H1 (cell line): ENCODE measurements around the gene PDIA5. TPM values are rescaled to one million over a fixed set of nuclear protein-coding genes. Genes with fewer than 3 reads are reported as not detected.

Experiments
- CTCF ChIA-PET: fragments of 300-600 bp; sonication (Branson Sonifier 250); formaldehyde crosslinking; loops from one replicate; lab custom pipeline; 2021; ENCODE audit not compliant: partially characterized antibody; lab: Charles Lee
- POLR2A ChIA-PET: fragments of 300-600 bp; sonication (Branson Sonifier 250); formaldehyde crosslinking; loops from one replicate; lab custom pipeline; 2021; ENCODE audit warnings: inconsistent platforms; ENCODE audit not compliant: partially characterized antibody; lab: Charles Lee
- DNase-seq, 2 experiments: peaks; one replicate each; pipeline versions ENCODE4 v3.0.0 to v3.0.0-alpha.2; 2010 to 2022; ENCODE audit warnings: low spot score in 2 of 2, low read depth in 1 of 2, mixed read lengths in 1 of 2
- FAIRE-seq: peaks from 2 replicates; lab custom pipeline; 2011; peaks lifted over from hg19 to GRCh38; lab: Jason Lieb, UNC
- H2AFZ ChIP-seq: 2 replicates; pipeline ENCODE4 v1.8.1; 2012; ENCODE audit warnings: low read length, inconsistent platforms
- H2AK5ac ChIP-seq: 2 replicates; pipeline ENCODE4 v1.6.1; 2013; ENCODE audit warnings: low read depth, low read length
- H2BK120ac ChIP-seq: replicated peaks from 2 replicates; pipeline ENCODE3; 2013; ENCODE audit warnings: low read depth, low read length, inconsistent platforms
- H2BK12ac ChIP-seq: 2 replicates; pipeline ENCODE4 v1.6.1; 2013; ENCODE audit warnings: low read depth, low read length
- H2BK15ac ChIP-seq: 2 replicates; pipeline ENCODE4 v1.6.1; 2013; ENCODE audit warnings: low read length
- H2BK20ac ChIP-seq: 2 replicates; pipeline ENCODE4 v1.6.1; 2013; ENCODE audit warnings: low read length
- H2BK5ac ChIP-seq: 2 replicates; pipeline ENCODE4 v1.6.1; 2013; ENCODE audit warnings: low read depth, low read length
- H3K14ac ChIP-seq: 2 replicates; pipeline ENCODE4 v1.6.1; 2013; ENCODE audit warnings: inconsistent platforms; ENCODE audit not compliant: insufficient read length
- H3K18ac ChIP-seq: 2 replicates; pipeline ENCODE4 v1.6.1; 2013; ENCODE audit warnings: low read length; ENCODE audit errors: extremely low read depth
- H3K23ac ChIP-seq: 2 replicates; pipeline ENCODE4 v1.6.1; 2013; ENCODE audit warnings: inconsistent platforms; ENCODE audit not compliant: insufficient read length
- H3K23me2 ChIP-seq: 2 replicates; pipeline ENCODE4 v1.6.1; 2013; ENCODE audit warnings: low read depth, low read length
- H3K27ac ChIP-seq: 2 replicates; pipeline ENCODE4 v1.6.1; 2011; ENCODE audit warnings: low read depth, low read length, inconsistent platforms
- H3K27me3 ChIP-seq, 4 experiments: replicated peaks in 1 of 4; 1 replicate in 1 of 4; 2 replicates in 3 of 4; pipeline versions ENCODE4 v1.6.1 to v1.8.1; 2011 to 2013; ENCODE audit warnings: low read length in 3 of 4, mild to moderate bottlenecking in 3 of 4, inconsistent platforms in 2 of 4, mixed read lengths in 2 of 4, moderate library complexity in 1 of 4; ENCODE audit not compliant: control insufficient read depth in 3 of 4, insufficient read depth in 3 of 4; ENCODE audit errors: extremely low read depth in 1 of 4
- H3K36me3 ChIP-seq, 4 experiments: 2 replicates each; pipeline versions ENCODE4 v1.6.1 to v1.8.1; 2011 to 2013; ENCODE audit warnings: mild to moderate bottlenecking in 4 of 4, low read length in 3 of 4, moderate library complexity in 2 of 4, control low read depth in 1 of 4, inconsistent platforms in 1 of 4; ENCODE audit not compliant: insufficient read depth in 4 of 4, control insufficient read depth in 2 of 4
- H3K4ac ChIP-seq: replicated peaks from 2 replicates; pipeline ENCODE3; 2013; ENCODE audit warnings: low read length, low read depth, mixed read lengths, inconsistent platforms; ENCODE audit not compliant: insufficient read length
- H3K4me1 ChIP-seq, 4 experiments: replicated peaks in 1 of 4; 1 replicate in 1 of 4; 2 replicates in 3 of 4; pipeline versions ENCODE4 v1.6.1 to v1.8.1; 2011 to 2013; ENCODE audit warnings: low read length in 3 of 4, inconsistent platforms in 2 of 4, mixed read lengths in 1 of 4; ENCODE audit not compliant: insufficient read depth in 4 of 4, control insufficient read depth in 3 of 4
- H3K4me2 ChIP-seq, 2 experiments: 2 replicates each; pipeline versions ENCODE4 v1.6.1 to v1.8.1; 2011 to 2013; ENCODE audit warnings: low read depth in 2 of 2, low read length in 2 of 2, control low read depth in 1 of 2, inconsistent platforms in 1 of 2, mild to moderate bottlenecking in 1 of 2; ENCODE audit not compliant: insufficient read depth in 1 of 2
- H3K4me3 ChIP-seq, 4 experiments: fragments of 200-600, 300-600 bp in 1 of 4; sonication (generic), shearing (Covaris generic), sonication (Bioruptor Twin) in 1 of 4; 2 replicates each; pipeline versions ENCODE4 v1.5.1 to v1.8.1; 2011 to 2016; ENCODE audit warnings: low read length in 4 of 4, low read depth in 3 of 4, control low read depth in 2 of 4, inconsistent platforms in 2 of 4, mild to moderate bottlenecking in 2 of 4, mixed read lengths in 1 of 4, moderate library complexity in 1 of 4; ENCODE audit not compliant: insufficient read depth in 2 of 4; ENCODE audit errors: extremely low read depth in 1 of 4
- H3K56ac ChIP-seq: replicated peaks from 2 replicates; pipeline ENCODE3; 2013; ENCODE audit warnings: low read depth, mild to moderate bottlenecking, mixed read lengths, low read length, inconsistent platforms; ENCODE audit not compliant: insufficient read length
- H3K79me1 ChIP-seq: 2 replicates; pipeline ENCODE4 v1.6.1; 2013; ENCODE audit warnings: low read depth, low read length, control low read depth
- H3K79me2 ChIP-seq, 2 experiments: 2 replicates each; pipeline versions ENCODE4 v1.6.1 to v1.8.1; 2012 to 2013; ENCODE audit warnings: low read length in 2 of 2, mild to moderate bottlenecking in 2 of 2, inconsistent platforms in 1 of 2; ENCODE audit not compliant: insufficient read depth in 2 of 2, control insufficient read depth in 1 of 2
- H3K9ac ChIP-seq, 4 experiments: replicated peaks in 1 of 4; 1 replicate in 1 of 4; 2 replicates in 3 of 4; pipeline versions ENCODE4 v1.6.1 to v1.8.1; 2011 to 2013; ENCODE audit warnings: low read depth in 3 of 4, low read length in 3 of 4, control low read depth in 2 of 4, mild to moderate bottlenecking in 2 of 4, moderate library complexity in 2 of 4, inconsistent platforms in 1 of 4; ENCODE audit errors: extremely low read depth in 1 of 4
- H3K9me3 ChIP-seq, 2 experiments: 2 replicates each; pipeline versions ENCODE4 v1.6.1 to v1.8.1; 2012 to 2013; ENCODE audit warnings: mild to moderate bottlenecking in 2 of 2, moderate library complexity in 2 of 2, control low read depth in 1 of 2, inconsistent platforms in 1 of 2, low read depth in 1 of 2, low read length in 1 of 2, mixed read lengths in 1 of 2; ENCODE audit not compliant: insufficient read depth in 2 of 2
- H4K20me1 ChIP-seq, 2 experiments: replicated peaks in 1 of 2; 2 replicates each; pipeline versions ENCODE3 to v1.8.1; 2011 to 2013; ENCODE audit warnings: inconsistent platforms in 2 of 2, low read length in 2 of 2, mild to moderate bottlenecking in 1 of 2; ENCODE audit not compliant: insufficient read depth in 2 of 2, control insufficient read depth in 1 of 2
- H4K5ac ChIP-seq: 2 replicates; pipeline ENCODE4 v1.6.1; 2013; ENCODE audit warnings: low read length, low read depth, mixed read lengths, inconsistent platforms; ENCODE audit not compliant: insufficient read length
- H4K8ac ChIP-seq: 2 replicates; pipeline ENCODE4 v1.8.0; 2013; ENCODE audit warnings: mild to moderate bottlenecking, moderate library complexity, low read length, inconsistent platforms; ENCODE audit not compliant: insufficient read depth; ENCODE audit errors: extremely low read depth
- H4K91ac ChIP-seq: replicated peaks from 2 replicates; pipeline ENCODE3; 2013; ENCODE audit warnings: low read length, mixed read lengths, inconsistent platforms; ENCODE audit not compliant: insufficient read length
- FOSL1 ChIP-seq: IDR thresholded peaks from 2 replicates; pipeline ENCODE4 v1.6.1; 2011; ENCODE audit warnings: mild to moderate bottlenecking, low read depth, low read length, moderate library complexity; ENCODE audit not compliant: insufficient read depth
- WGBS, 2 experiments: shearing (Covaris generic) in 1 of 2; methylation state at CpG; one replicate each; pipeline versions ENCODE4 v1.1.6 to v1.1.7; 2013 to 2015; ENCODE audit warnings: low lambda C conversion rate in 2 of 2, mixed read lengths in 2 of 2, inconsistent platforms in 1 of 2, low coverage in 1 of 2, missing lambda C conversion rate in 1 of 2; ENCODE audit not compliant: insufficient replicate concordance in 2 of 2, insufficient coverage in 1 of 2, insufficient read length in 1 of 2; ENCODE audit errors: extremely low coverage in 1 of 2, missing lambda C conversion rate in 1 of 2; 5-methylcytosine and 5-hydroxymethylcytosine counted together
- polyA plus RNA-seq, 7 experiments: library from polyadenylated mRNA; depleted of rRNA in 3 of 7; stranded (reverse) in 5 of 7; unstranded in 2 of 7; fragments of >200 nt in 5 of 7; fragments of 200-250 nt in 2 of 7; gene quantifications; 1 replicate in 5 of 7; 2 replicates in 1 of 7; 4 replicates in 1 of 7; pipeline versions ENCODE4 v1.2.1 to v1.2.3, GENCODE V29; 2011 to 2013; ENCODE audit warnings: missing spikeins in 2 of 7, mixed read lengths in 2 of 7
- total RNA-seq: library from RNA; stranded (reverse); fragmentation: NEBNext Ultra II Directional; extraction: Animal tissue kit (Norgen Biotek cat#: 25700); gene quantifications from 2 replicates; pipeline ENCODE4 v1.2.1, GENCODE V29; 2021
- TF ChIP-seq, protein P1 (sequence below): IDR thresholded peaks from 2 replicates; pipeline ENCODE4 v1.6.1; 2012; ENCODE audit warnings: inconsistent platforms
- TF ChIP-seq, protein P2 (sequence below): IDR thresholded peaks from 2 replicates; pipeline ENCODE4 v1.6.1; 2012; ENCODE audit warnings: inconsistent platforms

The PDIA5 gene
- total and polyA plus RNA-seq, 2 of the 8 experiments (the other 6 are each of a cell fraction or from before 2014, with no cell fraction given), result 18.2 to 32.8 TPM

DNA sequence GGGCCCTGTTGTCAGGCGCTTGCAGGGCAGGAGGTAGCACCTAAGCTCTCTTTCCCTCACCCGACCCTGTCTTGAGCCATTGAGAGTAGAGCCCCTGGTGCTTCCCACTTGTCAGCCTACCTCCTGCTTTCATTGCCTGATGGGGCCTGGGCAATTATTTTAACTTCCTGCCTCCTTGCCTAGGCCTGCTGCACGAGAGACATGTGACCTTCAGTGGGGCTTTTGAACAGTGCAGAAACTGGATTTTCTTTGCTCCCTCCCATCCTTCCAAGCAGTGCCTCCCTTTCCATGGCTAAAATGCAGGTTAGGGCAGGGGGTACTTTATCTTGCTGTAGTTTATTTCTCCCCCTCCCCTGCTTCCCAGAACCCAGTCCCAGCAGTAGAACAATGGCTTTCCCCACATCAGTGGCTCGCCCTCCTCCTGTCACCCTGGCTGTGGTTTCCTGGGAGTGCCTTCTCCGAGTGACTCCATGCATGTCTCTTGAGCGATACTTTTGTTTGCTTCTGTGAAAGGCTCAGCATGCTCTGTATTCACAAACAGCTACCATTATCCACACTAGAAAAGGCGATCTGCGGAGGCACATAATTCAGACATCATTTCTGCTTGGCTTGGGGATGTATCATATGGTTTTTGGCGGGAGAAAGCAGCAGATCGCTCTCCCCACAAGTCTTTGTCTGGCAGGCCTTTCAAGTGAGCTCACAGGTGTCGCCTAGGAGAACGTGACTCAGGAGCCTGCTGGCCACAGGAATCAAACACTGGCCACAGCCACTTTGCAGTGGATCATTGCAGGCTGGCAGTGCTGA, 24.1 kb downstream of the PDIA5 start:
- H3K4me2 ChIP-seq, result no peak overlapping the region
- no peaks in the 10 kb centered on the region for H3K9me3 ChIP-seq
- no peak overlapping the region for H4K91ac ChIP-seq
- no peak overlapping the region for H3K4ac ChIP-seq
- ChIA-PET POLR2A (interaction anchor here (1.3 kb wide), 1 partner anchor 63 kb away, joined by 3 read pairs; the partner anchor contains the start of gene SEMA5B), CTCF (interaction anchor here (0.8 to 2.6 kb wide), 5 partner anchors 8 to 61 kb away, joined by 3 to 7 read pairs (median 4); no protein-coding TSS in a partner anchor)
- DNase-seq, result no peak
- H3K79me1 ChIP-seq, result peaks cover 5% of the 10 kb centered on the region
- no peak overlapping the region for H4K5ac ChIP-seq
- 85% methylated on average over 12 of the region's 12 CpGs; no CpG with 5 or more reads in 1 of the 2 experiments for WGBS, 2 experiments
- H4K20me1 ChIP-seq, result peaks cover 7 to 10% of the 10 kb centered on the region in 2 experiments
- no peak overlapping the region for H3K14ac ChIP-seq
- H2BK15ac ChIP-seq, result no peak overlapping the region
- no peak overlapping the region for H3K56ac ChIP-seq
- H2BK120ac ChIP-seq, result no peak overlapping the region
- FAIRE-seq, result no peak
- TF ChIP-seq FOSL1, result no peak
- TF ChIP-seq, protein P1, sequence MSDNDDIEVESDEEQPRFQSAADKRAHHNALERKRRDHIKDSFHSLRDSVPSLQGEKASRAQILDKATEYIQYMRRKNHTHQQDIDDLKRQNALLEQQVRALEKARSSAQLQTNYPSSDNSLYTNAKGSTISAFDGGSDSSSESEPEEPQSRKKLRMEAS, result peak; percentile 26; the same call in 1 of the 2 replicates
- TF ChIP-seq, protein P2, sequence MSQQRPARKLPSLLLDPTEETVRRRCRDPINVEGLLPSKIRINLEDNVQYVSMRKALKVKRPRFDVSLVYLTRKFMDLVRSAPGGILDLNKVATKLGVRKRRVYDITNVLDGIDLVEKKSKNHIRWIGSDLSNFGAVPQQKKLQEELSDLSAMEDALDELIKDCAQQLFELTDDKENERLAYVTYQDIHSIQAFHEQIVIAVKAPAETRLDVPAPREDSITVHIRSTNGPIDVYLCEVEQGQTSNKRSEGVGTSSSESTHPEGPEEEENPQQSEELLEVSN, result peak; percentile 82
- H2BK20ac ChIP-seq, result no peak overlapping the region
- no peak overlapping the region for H3K23ac ChIP-seq
- no peaks in the 10 kb centered on the region for H3K27me3 ChIP-seq
- H3K4me1 ChIP-seq, result peaks cover 0 to 19% (median 7%) of the 10 kb centered on the region in 4 experiments; a peak in 6 of 7 replicates
- no peak overlapping the region; the same call in 1 of the 2 replicates for H3K27ac ChIP-seq
- H3K4me3 ChIP-seq, result no peak overlapping the region
- H2BK12ac ChIP-seq, result no peak overlapping the region
- H2AK5ac ChIP-seq, result no peak overlapping the region
- H3K79me2 ChIP-seq, result peaks cover 0 to 30% of the 10 kb centered on the region in 2 experiments; a peak in 2 of 4 replicates
- H4K8ac ChIP-seq, result no peak overlapping the region
- no peak overlapping the region for H3K18ac ChIP-seq
- peaks cover 0 to 7% (median 3%) of the 10 kb centered on the region in 4 experiments; a peak in 3 of 8 replicates for H3K36me3 ChIP-seq
- H2AFZ ChIP-seq, result no peak overlapping the region
- peak overlapping the region in 1 of 4 experiments; percentile 11; a peak in 1 of 7 replicates for H3K9ac ChIP-seq
- H2BK5ac ChIP-seq, result no peak overlapping the region
- no peaks in the 10 kb centered on the region for H3K23me2 ChIP-seq
